ENCODE data around the gene ATG4D.

Gene ATG4D

GRCh38 chr19:10543420-10544241 is at the start of gene ATG4D:
Gene ATG4D (plus strand): TSS chr19:10543904. CDS start chr19:10544091, 187 bp downstream.
- Histone ChIP-seq H3K27me3 (ENCODE audit: low read depth, low read length) (no peaks in the 10 kb centered on the region), H3K9me3 (ENCODE audit: control insufficient read depth in 1 of 2, low read length in 2 of 2) (no peaks in the 10 kb centered on the region), H3K36me3 (ENCODE audit: control insufficient read depth in 1 of 2, insufficient read depth in 2 of 2, low read length in 2 of 2) (peaks cover 4 to 14% of the 10 kb centered on the region in 2 donors), H3K27ac (ENCODE audit: low read length) (peak within 1 kb of the TSS; percentile 72), H3K4me3 (ENCODE audit: low read depth in 1 of 2, low read length in 2 of 2) (peak within 1 kb of the TSS; percentile 81 to 85), H3K4me1 (ENCODE audit: control insufficient read depth in 1 of 2, insufficient read depth in 2 of 2, low read length in 2 of 2) (peaks cover 0 to 19% of the 10 kb centered on the region in 2 donors)

DNA sequence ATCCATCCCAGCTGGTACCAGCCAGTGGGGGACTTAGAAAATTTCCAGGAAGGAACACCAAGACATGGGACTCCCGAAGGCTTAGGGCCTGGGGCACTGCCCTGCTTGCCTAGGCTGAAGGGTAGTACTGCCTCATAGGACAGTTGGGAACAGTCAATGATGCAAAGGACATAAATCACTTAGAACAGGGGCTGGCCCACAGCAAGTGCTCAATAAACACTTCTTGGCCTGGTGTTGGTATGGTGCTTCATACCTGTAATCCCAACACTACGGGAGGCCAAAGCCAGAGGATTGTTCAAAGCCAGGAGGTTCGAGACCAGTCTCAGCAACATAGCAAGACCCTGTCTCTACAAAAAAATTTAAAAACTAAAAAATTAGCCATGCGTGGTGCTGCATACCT is 46.3 kb upstream of the ATG4D start:
- peaks cover 16 to 44% of the 10 kb centered on the region in 2 donors for H3K36me3 ChIP-seq (ENCODE audit: control insufficient read depth in 1 of 2, insufficient read depth in 2 of 2, low read length in 2 of 2)
- H3K4me3 ChIP-seq (ENCODE audit: low read depth in 1 of 2, low read length in 2 of 2): no peak overlapping the region
- H3K4me1 ChIP-seq (ENCODE audit: control insufficient read depth in 1 of 2, insufficient read depth in 2 of 2, low read length in 2 of 2): peaks cover 4 to 31% of the 10 kb centered on the region in 2 donors
- H3K27ac ChIP-seq (ENCODE audit: low read length): no peak overlapping the region
- no peaks in the 10 kb centered on the region for H3K27me3 ChIP-seq (ENCODE audit: low read depth, low read length)
- H3K9me3 ChIP-seq (ENCODE audit: control insufficient read depth in 1 of 2, low read length in 2 of 2): no peaks in the 10 kb centered on the region

GRCh38 chr19:10499550-10500246 is 44.0 kb upstream of the ATG4D start:
- peaks cover 16 to 37% of the 10 kb centered on the region in 2 donors for H3K36me3 ChIP-seq (ENCODE audit: control insufficient read depth in 1 of 2, insufficient read depth in 2 of 2, low read length in 2 of 2)

DNA sequence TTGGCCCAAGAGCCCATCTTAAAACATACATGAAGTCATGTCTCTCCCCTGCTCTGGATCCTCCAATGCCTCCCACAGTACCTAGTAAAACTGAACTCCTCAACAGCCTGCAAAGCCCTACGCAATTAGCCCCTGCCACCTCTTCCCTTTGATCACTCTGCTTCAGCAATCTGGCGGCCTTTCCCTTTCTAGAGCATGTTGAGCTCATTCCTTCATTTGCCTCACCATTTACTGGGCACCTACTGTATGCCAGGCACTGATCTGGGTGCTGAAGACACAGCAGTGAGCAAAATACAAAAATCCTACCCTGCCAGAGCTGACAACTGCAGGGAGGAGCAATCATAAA is 43.5 kb upstream of the ATG4D start:
- H3K36me3 ChIP-seq (ENCODE audit: control insufficient read depth in 1 of 2, insufficient read depth in 2 of 2, low read length in 2 of 2): peaks cover 16 to 33% of the 10 kb centered on the region in 2 donors
- H3K9me3 ChIP-seq (ENCODE audit: control insufficient read depth in 1 of 2, low read length in 2 of 2): no peaks in the 10 kb centered on the region
- H3K4me1 ChIP-seq (ENCODE audit: control insufficient read depth in 1 of 2, insufficient read depth in 2 of 2, low read length in 2 of 2): peaks cover 4 to 31% of the 10 kb centered on the region in 2 donors
- H3K27me3 ChIP-seq (ENCODE audit: low read depth, low read length): no peaks in the 10 kb centered on the region
- H3K4me3 ChIP-seq (ENCODE audit: low read depth in 1 of 2, low read length in 2 of 2): no peak overlapping the region
- no peak overlapping the region for H3K27ac ChIP-seq (ENCODE audit: low read length)

More at GRCh38 chr19:10499550-10500246, 44.0 kb upstream of the ATG4D start:
- Histone ChIP-seq H3K27ac (ENCODE audit: low read length) (no peak overlapping the region), H3K4me3 (ENCODE audit: low read depth in 1 of 2, low read length in 2 of 2) (no peak overlapping the region), H3K27me3 (ENCODE audit: low read depth, low read length) (no peaks in the 10 kb centered on the region), H3K9me3 (ENCODE audit: control insufficient read depth in 1 of 2, low read length in 2 of 2) (no peaks in the 10 kb centered on the region), H3K4me1 (ENCODE audit: control insufficient read depth in 1 of 2, insufficient read depth in 2 of 2, low read length in 2 of 2) (peaks cover 4 to 31% of the 10 kb centered on the region in 2 donors)

DNA sequence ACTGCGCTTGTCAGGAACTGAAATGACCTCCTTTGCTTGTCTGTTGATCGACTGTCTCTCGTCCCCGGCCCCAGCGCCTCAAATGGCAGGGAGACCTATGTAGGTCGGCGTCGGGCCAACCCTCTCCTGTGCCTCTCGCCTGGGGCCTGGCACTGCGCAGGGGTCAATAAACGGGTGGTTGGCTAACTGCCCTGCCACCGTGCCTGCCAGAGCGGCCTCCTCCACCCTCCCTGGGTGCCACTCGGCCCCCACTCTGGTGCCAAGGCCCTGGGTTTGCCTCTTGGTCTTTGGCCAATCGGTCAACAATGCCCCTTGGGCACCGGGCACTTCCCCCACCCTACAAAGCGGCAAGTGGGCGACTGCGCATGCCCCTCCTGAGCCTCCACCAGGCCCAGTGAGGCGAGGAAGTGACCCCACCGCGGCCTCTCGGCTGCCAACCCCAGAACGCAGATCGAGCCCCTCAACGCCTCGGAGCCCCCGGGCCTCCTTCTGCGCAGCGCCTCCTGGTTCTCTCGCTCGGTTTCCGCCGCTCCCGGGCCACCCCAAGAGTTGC is 41.7 kb upstream of the ATG4D start:
- peaks cover 4 to 31% of the 10 kb centered on the region in 2 donors for H3K4me1 ChIP-seq (ENCODE audit: control insufficient read depth in 1 of 2, insufficient read depth in 2 of 2, low read length in 2 of 2)

GRCh38 chr19:10502524-10503001 is 41.1 kb upstream of the ATG4D start:
- Histone ChIP-seq H3K27me3 (ENCODE audit: low read depth, low read length) (no peaks in the 10 kb centered on the region), H3K4me1 (ENCODE audit: control insufficient read depth in 1 of 2, insufficient read depth in 2 of 2, low read length in 2 of 2) (peaks cover 4 to 27% of the 10 kb centered on the region in 2 donors), H3K9me3 (ENCODE audit: control insufficient read depth in 1 of 2, low read length in 2 of 2) (no peaks in the 10 kb centered on the region)

More for the DNA sequence above, 41.7 kb upstream of the ATG4D start:
- H3K9me3 ChIP-seq (ENCODE audit: control insufficient read depth in 1 of 2, low read length in 2 of 2): no peaks in the 10 kb centered on the region
- H3K4me3 ChIP-seq (ENCODE audit: low read depth in 1 of 2, low read length in 2 of 2): peak overlapping the region; percentile 77 to 88
- H3K27me3 ChIP-seq (ENCODE audit: low read depth, low read length): no peaks in the 10 kb centered on the region
- H3K36me3 ChIP-seq (ENCODE audit: control insufficient read depth in 1 of 2, insufficient read depth in 2 of 2, low read length in 2 of 2): peaks cover 12 to 24% of the 10 kb centered on the region in 2 donors
- peak overlapping the region; percentile 88 for H3K27ac ChIP-seq (ENCODE audit: low read length)

GRCh38 chr19:10503002-10503789 is 40.5 kb upstream of the ATG4D start, which contains the start of gene KEAP1:
Gene KEAP1 (minus strand): TSS chr19:10503356. CDS start chr19:10500033, 3,323 bp downstream.
- Histone ChIP-seq H3K9me3 (ENCODE audit: control insufficient read depth in 1 of 2, low read length in 2 of 2) (no peaks in the 10 kb centered on the region), H3K27me3 (ENCODE audit: low read depth, low read length) (no peaks in the 10 kb centered on the region), H3K36me3 (ENCODE audit: control insufficient read depth in 1 of 2, insufficient read depth in 2 of 2, low read length in 2 of 2) (peaks cover 6 to 19% of the 10 kb centered on the region in 2 donors), H3K27ac (ENCODE audit: low read length) (peak within 1 kb of the TSS; percentile 88), H3K4me3 (ENCODE audit: low read depth in 1 of 2, low read length in 2 of 2) (peak within 1 kb of the TSS; percentile 77 to 88), H3K4me1 (ENCODE audit: control insufficient read depth in 1 of 2, insufficient read depth in 2 of 2, low read length in 2 of 2) (peaks cover 4 to 24% of the 10 kb centered on the region in 2 donors)

More at GRCh38 chr19:10502524-10503001, 41.1 kb upstream of the ATG4D start:
- Histone ChIP-seq H3K36me3 (ENCODE audit: control insufficient read depth in 1 of 2, insufficient read depth in 2 of 2, low read length in 2 of 2) (peaks cover 7 to 19% of the 10 kb centered on the region in 2 donors), H3K4me3 (ENCODE audit: low read depth in 1 of 2, low read length in 2 of 2) (peak overlapping the region; percentile 77 to 88), H3K27ac (ENCODE audit: low read length) (peak overlapping the region; percentile 88)

GRCh38 chr19:10505583-10506229 is 38.0 kb upstream of the ATG4D start:
- H3K4me3 ChIP-seq (ENCODE audit: low read depth in 1 of 2, low read length in 2 of 2): no peak overlapping the region
- H3K27me3 ChIP-seq (ENCODE audit: low read depth, low read length): peaks cover 4% of the 10 kb centered on the region
- peaks cover 4 to 16% of the 10 kb centered on the region in 2 donors for H3K4me1 ChIP-seq (ENCODE audit: control insufficient read depth in 1 of 2, insufficient read depth in 2 of 2, low read length in 2 of 2)

GRCh38 chr19:10508036-10508435 is 35.7 kb upstream of the ATG4D start:
- no peak overlapping the region for H3K4me3 ChIP-seq (ENCODE audit: low read depth in 1 of 2, low read length in 2 of 2)
- H3K27me3 ChIP-seq (ENCODE audit: low read depth, low read length): peaks cover 7% of the 10 kb centered on the region
- no peaks in the 10 kb centered on the region for H3K9me3 ChIP-seq (ENCODE audit: control insufficient read depth in 1 of 2, low read length in 2 of 2)
- H3K4me1 ChIP-seq (ENCODE audit: control insufficient read depth in 1 of 2, insufficient read depth in 2 of 2, low read length in 2 of 2): peaks cover 0 to 4% of the 10 kb centered on the region in 2 donors
- H3K36me3 ChIP-seq (ENCODE audit: control insufficient read depth in 1 of 2, insufficient read depth in 2 of 2, low read length in 2 of 2): no peaks in the 10 kb centered on the region
- H3K27ac ChIP-seq (ENCODE audit: low read length): no peak overlapping the region

More at GRCh38 chr19:10505583-10506229, 38.0 kb upstream of the ATG4D start:
- Histone ChIP-seq H3K27ac (ENCODE audit: low read length) (no peak overlapping the region), H3K9me3 (ENCODE audit: control insufficient read depth in 1 of 2, low read length in 2 of 2) (no peaks in the 10 kb centered on the region), H3K36me3 (ENCODE audit: control insufficient read depth in 1 of 2, insufficient read depth in 2 of 2, low read length in 2 of 2) (peaks cover 0 to 3% of the 10 kb centered on the region in 2 donors)

DNA sequence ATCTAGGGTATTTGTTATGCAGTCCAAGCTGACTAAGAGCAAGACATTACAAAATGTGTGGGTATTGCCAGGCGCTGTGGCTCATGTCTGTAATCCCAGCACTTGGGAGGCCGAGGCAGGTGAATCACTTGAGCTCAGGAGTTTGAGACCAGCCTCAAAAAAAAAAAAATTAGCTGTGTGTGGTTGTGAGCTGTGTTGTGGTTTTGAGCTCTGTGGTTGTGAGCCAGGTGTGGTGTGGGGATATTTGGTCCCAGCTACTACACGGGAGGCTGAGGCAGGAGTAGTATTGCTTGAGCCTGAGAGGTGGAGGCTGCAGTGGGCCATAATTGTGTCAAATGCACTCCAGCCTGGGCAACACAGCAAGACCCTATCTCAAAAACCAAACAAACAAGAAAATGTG is 35.0 kb upstream of the ATG4D start:
- Histone ChIP-seq H3K4me3 (ENCODE audit: low read depth in 1 of 2, low read length in 2 of 2) (no peak overlapping the region), H3K9me3 (ENCODE audit: control insufficient read depth in 1 of 2, low read length in 2 of 2) (no peaks in the 10 kb centered on the region), H3K27me3 (ENCODE audit: low read depth, low read length) (peaks cover 14% of the 10 kb centered on the region), H3K36me3 (ENCODE audit: control insufficient read depth in 1 of 2, insufficient read depth in 2 of 2, low read length in 2 of 2) (no peaks in the 10 kb centered on the region), H3K27ac (ENCODE audit: low read length) (no peak overlapping the region), H3K4me1 (ENCODE audit: control insufficient read depth in 1 of 2, insufficient read depth in 2 of 2, low read length in 2 of 2) (peaks cover 0 to 4% of the 10 kb centered on the region in 2 donors)

Measured in muscle layer of duodenum (tissue), 2 donors.